HG02943 (cell line): Measurements from ENCODE around the gene RTN4RL2.

Source experiments
- ATAC-seq: cut with Tn5 transposase; IDR thresholded peaks from one replicate; pipeline ENCODE4 v1.9.1; 2021; ENCODE audit warnings: mild to moderate bottlenecking, low read depth, moderate library complexity; ENCODE audit not compliant: unreplicated experiment

Gene RTN4RL2

DNA sequence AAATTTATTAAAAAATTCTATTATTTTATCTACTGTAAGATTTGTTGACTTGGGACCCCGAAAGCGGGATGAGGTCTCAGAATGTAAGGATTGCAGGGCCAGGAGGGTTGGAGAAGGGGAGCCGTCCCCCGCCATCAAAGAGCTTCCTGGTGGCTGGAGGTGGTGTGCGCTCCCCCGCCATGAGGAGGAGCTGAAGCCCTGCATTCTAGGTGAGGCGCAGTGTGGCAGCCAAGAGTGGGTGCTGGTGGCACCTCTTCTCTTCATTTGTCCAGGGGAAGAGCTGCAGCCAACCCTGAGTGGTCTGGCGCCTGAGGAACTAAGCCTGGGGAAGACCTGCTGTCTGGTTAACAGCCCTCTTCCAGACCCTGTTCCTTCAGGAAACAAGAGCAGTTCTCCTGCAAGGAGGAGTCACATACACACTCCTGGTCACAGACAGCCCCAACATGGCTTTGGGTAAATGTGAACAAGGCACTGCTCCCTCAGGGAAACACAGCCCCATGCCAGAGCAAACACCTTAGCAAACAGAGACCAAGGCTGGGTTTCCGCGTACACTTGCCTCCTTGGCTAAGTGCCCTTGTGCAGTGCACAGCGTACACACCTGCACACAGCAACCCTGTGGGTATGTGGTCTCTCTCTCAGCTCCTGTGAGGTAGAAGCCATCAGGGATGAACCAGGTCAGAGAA is 17.3 kb downstream of the RTN4RL2 start:
- no peak for ATAC-seq

- ATAC-seq: no peak
These were observed 18.8 kb downstream of the RTN4RL2 start for GRCh38 chr11:57479021-57479663.

DNA sequence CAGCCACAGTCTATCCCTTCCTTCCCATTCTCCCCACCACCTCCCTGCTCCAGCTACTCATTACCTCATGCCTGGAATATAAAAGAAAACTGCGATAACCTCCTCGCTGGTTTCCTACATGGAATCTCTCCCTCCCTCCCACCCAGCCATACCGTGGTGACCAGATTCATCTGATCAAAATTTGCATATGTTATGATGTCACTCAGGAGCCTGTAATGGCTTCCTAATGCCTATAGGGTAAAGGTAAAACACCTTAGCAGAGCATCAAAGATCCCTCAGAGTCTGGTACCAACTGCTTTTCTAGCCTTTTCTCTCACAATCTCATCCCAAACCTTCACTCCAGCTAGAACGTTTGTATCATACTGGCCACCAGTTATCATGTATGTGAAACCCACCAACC is 19.6 kb downstream of the RTN4RL2 start:
- ATAC-seq: no peak

DNA sequence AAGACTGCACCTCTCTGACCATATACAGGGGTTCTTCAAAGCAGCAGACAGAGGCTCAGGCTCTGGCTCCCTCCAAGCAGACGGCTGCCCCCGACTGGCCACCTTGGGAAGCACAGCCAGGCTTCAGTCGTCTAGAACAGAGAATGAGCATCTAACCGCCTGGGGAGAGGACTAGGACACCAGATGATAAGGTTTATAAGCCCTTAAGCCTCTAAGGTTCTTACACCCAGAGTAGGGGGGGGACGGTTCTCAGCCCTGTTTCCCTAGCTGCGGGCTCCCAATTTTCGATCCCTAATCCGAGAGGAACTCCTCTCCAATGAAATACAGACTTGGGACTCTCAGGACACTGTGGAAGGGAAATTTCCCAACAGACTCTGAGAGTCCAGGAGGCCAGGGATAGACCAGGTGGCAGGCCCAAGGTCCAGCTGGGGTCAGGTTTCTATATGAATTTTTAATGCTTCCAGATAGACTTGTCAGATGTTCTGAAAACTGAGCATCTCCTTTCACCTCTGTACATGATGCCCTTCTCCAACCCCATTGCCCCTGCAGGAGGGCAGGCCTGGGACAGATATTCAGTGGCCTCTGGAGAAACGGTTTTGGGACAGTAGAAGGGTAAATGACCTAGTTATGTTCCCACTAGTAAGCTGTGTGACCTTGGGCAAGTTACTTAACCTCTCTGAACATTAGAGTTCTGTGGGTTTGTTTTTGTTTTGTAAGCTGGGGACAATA is 20.2 kb downstream of the RTN4RL2 start:
- ATAC-seq: no peak

GRCh38 chr11:57481315-57481714 is 21.0 kb downstream of the RTN4RL2 start:
- ATAC-seq: no peak

DNA sequence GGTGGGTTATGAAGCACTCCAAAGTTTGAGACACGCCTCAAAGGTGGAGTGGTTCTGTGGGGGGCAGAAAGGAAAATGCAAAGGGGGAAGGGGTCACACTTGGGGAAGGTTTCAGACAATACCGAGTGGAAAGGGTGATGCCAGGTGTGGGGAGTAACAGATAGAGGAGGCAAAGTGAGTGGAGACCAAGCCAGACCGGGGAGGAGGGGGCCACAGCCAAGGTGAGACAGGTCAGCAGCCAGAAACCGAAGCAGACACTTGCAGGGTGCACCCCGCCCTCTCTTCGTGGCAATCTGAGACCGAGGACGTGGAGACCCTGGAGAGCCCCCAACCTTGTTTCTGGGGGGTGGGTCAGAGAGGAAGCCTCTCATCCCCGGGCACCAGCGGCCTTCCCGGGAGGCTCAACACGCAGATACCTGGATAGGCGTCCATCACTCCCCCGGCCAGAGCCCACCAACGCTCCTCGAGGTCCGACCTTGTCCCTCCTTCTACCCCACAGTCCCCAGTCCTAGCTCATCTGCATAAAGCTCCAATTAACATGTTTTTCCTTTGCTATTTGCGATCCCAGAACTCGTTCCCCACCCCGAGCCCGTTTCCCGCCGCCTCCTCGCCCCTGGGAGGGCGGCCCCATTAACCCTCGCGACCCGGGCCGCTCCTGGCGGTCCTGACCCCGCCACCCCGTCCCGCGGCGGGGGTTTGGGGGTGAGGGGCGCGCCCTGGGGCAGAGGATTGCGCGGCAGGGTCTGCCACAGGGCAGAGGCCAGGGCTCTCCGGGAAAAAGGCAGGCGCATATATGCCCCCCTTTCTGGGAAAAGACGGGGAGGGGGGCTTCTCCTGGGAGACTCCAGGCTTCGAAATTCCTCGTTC is 21.8 kb downstream of the RTN4RL2 start:
- ATAC-seq: no peak

DNA sequence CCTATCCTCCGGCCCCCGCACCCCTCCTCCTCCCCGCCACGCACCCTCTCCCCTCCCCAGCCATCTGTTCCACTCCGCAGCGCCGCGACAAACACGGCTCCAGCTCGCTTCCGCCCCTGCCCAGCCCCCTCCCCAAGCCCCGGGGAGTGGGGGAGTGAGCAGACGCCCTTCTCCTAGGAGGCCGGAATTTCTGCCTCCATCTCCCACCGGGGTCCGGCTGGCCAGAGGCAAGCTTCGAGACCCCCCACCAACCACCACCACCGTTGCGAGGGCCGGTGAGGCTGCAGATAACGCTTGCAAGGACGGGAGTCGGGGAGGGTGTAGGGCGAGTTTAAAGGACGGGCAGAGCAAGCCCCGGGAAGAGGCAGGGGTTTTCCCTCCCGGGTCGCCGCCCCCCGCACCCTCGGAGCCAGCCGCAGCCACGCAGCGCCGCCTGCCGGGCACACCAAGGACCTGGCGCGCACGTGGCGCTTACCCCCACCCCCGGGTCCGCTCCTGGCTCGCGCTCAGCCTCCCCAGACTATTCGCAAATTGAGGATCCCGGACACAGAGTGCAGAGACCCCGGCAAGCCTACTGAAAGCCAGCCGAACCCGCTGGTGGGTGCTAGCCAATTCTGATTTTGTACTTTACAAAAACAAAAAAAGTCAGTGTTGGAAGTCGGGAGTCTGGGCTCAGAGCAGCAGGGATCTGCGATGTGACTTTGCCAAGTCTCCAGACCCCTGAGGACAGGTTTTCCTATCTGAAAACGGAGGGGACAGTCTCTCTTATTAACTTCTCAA is 22.6 kb downstream of the RTN4RL2 start:
- ATAC-seq: no peak

DNA sequence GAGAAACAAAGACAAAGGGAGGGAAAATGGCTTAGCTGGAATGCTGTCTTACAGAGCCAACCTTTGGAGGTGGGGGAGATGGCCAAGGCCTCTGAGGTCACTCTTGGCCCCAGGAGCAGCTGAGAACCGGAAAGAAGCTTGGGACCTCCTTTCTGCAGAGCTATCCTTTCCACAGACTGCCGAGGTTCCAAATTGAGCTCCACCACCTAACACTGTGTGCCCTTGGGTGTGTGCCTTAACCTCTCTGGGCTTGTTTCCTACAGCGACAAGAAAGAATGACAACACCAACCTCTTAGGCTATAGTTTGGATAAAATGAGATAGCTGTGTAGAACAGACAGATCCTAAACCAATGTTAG is 23.2 kb downstream of the RTN4RL2 start:
- no peak for ATAC-seq

DNA sequence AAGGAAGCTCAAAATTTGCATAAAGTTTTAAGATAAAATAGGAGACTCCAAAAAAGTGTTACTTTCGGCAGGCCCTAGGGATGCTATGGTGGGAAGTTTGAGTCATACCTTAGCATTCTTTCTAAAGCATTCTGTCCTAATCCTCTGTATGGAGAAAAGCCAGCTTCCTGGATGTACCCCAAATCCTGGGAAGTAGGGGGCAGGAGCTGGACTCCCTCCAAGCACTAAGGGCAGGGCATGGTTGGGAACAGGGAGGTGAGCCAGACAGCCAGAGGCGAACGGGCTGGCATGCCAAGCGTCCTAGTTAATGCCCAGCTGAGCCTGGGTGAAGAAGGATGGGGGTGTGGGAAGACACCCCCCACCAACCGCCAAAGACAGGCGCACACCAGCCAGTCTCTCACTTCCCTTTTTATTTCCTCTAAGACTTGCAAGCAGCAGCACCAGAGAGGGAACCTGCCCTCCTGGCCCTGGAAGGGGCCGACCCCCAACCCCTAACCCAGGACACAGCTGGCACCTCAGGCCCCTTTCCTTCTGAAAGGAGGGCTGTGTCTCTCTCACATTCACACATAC is 23.9 kb downstream of the RTN4RL2 start:
- ATAC-seq: peak; percentile 68

DNA sequence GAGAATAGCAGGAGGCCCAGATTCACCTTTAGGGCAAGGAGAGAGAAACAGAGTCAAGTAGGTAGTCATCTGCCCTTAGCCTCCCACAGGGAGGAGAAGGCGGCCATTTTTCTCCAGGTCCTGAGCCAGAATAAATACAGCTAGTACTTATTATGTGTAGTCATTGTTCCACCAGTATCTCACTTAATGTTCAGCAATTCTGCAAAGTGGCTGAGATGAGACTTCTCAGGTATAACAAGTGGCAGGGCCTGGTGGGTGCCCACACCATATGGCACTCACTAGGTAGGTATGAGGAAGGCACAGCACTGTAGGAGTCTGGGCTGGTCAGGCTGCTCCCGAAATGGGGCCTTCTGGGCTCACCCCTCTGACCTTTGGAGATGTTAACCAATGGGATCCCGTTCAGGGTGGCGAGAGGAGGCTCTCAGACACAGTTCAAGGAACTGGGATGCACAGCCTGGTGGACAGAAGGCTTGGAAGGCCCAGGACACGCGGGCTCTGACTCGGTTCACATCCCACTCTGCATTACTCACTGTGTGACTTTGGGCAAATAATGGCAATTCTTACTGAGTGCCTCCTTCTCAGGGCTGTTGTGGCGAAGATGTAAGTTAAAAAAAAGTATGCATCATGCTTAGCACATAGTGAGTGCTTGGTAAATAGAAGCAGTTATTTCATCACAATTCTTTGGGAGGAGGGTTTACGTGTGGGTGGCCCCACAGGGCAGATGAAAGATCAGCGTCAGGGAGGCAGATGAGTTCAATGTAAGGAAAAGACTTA is 25.1 kb downstream of the RTN4RL2 start:
- ATAC-seq: no peak

DNA sequence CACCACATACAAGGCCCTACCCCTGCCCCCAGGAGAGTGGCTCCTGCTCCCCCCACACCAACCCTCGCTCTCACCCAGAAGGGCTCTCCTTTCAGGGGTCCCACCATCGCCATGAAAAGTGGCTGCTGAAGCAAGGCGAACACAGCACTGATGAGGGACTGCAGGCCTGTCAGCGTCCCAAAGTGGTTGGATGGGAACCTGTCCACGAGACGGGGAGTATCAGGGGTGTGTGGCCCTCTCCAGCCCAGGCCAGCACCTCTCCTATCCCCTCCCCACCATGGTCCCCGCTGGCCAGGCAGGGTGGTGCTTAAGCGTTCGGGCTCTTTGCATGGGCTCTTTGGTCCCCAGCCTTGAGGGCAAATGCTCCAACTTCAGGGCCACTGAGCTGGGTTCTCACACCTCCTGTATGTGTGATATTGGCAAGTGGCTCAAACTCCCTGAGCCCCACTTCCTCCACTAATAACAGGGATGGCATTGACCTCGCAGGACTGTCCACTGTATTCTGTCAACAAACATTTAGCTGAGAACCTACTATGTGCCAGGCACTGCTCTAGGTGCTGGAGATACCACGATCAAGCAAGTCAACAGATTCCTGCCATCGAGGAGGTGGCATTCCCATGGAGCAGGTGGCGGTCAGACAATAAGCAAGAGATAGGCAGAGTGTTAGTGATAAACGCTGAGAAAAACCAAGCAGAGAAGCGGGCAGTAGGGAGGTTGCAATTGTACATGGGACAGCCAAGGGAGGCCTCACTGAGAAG is 26.9 kb downstream of the RTN4RL2 start:
- no peak for ATAC-seq

- no peak for ATAC-seq
These were observed 27.8 kb downstream of the RTN4RL2 start for GRCh38 chr11:57487920-57488659.

DNA sequence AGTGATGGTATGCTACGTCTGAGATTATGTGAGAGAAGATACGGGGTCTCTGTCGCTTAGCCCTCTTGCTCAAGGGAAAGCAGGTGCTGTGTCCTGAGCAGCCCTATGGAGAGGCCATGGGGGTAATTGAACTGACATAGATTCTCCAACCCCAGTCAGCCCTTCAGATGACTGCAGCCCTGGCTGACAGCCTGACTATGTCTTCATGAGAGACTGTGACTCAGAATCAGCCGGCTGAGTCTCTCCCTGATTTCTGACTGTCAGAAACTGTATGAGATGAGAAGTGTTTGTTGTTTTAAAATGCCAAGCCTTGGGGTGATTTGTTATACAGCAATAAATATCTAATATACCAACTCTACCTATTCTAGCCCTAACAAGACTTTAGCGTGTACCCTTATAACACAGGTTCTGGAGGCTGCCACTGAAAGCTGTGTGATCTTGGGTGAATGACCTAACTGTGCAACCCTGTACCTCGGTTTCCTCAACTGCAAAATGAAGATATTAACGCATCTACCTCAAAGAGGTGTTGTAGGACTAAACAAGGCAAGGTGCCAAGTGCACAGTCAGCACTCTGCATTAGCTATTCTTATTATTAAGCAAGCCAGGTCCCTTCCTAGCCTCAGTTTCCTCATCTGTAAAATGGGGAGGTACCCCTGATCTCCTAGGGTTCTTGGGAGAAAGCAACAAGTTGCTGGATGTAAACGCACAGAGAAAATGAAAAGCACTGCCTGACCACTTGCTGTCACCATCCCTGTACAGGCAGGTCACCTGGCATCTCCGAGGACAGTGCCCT is 30.3 kb downstream of the RTN4RL2 start:
- ATAC-seq: no peak

GRCh38 chr11:57491371-57492061 is 31.2 kb downstream of the RTN4RL2 start:
- no peak for ATAC-seq

DNA sequence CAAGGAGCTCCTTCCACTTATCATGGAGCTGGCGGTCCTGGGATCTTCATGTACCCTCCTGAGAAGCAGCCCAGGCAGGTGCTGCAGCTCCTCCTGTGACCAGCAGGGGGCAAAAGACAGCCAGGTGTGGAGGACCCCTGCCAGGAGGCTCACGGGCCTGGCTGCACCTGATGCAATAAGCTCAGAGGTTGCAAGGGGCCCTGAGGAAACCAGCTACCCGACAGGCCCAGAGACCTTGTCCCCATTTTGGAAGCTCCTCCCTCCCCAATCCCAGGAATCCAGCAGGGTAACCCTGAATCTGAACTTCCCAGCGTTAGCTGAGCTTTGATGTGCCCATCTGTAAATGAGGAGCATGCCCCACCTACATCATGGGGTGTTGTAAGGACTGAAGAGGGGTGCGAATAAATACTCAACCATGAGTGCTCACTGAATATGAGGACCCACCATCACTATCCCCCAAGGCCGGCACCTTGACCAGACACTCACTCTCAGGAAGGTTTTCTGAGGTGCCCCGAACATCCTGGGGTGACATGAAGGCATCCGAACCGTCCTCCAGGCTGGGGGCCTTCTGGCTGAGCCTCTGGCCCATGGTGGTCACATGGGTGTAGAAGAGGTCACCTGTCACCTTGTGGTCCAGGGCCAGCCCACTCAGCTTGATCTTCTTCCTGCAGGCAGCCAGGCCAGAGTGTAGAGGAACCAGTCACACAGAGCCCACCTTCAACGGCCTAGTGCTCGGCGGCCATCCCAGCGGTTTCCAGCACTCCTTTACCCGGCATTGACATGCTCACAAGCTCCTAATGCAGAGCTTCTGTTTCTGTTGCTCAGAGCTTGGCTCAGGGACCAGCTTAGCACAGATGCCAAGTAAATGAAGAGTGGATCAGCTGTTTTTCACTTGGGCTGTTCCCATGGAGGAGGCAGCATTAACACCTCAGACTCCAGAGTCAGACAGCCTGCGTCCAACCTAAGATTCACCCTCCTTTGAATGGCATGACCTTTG is 33.5 kb downstream of the RTN4RL2 start:
- ATAC-seq: no peak
